ENCODE data around the gene VIPR2. TPM values are rescaled to one million over a fixed set of nuclear protein-coding genes. Genes with fewer than 3 reads are reported as not detected.

Gene VIPR2
- total RNA-seq, 1 donor from 2014 or later = 0.07 TPM

GRCh38 chr7:159066816-159067575 lies 77.7 kb downstream of the VIPR2 start:
- Mint-ChIP-seq H3K27me3 (ENCODE audit: low read depth) (peaks cover 10% of the 10 kb centered on the region), H3K4me3 (ENCODE audit: unreplicated experiment) (no peak overlapping the region), H3K27ac (ENCODE audit: unreplicated experiment) (no peak overlapping the region), H3K4me1 (ENCODE audit: low read depth) (peaks cover 15% of the 10 kb centered on the region), H3K36me3 (ENCODE audit: low read depth) (no peaks in the 10 kb centered on the region), H3K9me3 (ENCODE audit: low read depth) (no peaks in the 10 kb centered on the region)
- DNase-seq (ENCODE audit: low spot score) = no peak
- no peak for TF ChIP-seq CTCF (IDR thresholded peaks at IDR 0.05)

- H3K27me3 Mint-ChIP-seq (ENCODE audit: low read depth) = peaks cover 10% of the 10 kb centered on the region
- H3K27ac Mint-ChIP-seq (ENCODE audit: unreplicated experiment) = no peak overlapping the region
- H3K4me3 Mint-ChIP-seq (ENCODE audit: unreplicated experiment) = no peak overlapping the region
- H3K9me3 Mint-ChIP-seq (ENCODE audit: low read depth) = no peaks in the 10 kb centered on the region
- TF ChIP-seq CTCF (IDR thresholded peaks at IDR 0.05) = no peak
- DNase-seq (ENCODE audit: low spot score) = no peak
- H3K4me1 Mint-ChIP-seq (ENCODE audit: low read depth) = peaks cover 19% of the 10 kb centered on the region
- no peaks in the 10 kb centered on the region for H3K36me3 Mint-ChIP-seq (ENCODE audit: low read depth)
Observed at GRCh38 chr7:159065852-159066480, 78.7 kb downstream of the VIPR2 start.

GRCh38 chr7:159064816-159065510 lies 79.7 kb downstream of the VIPR2 start:
- DNase-seq (ENCODE audit: low spot score) = no peak
- no peak overlapping the region for H3K4me3 Mint-ChIP-seq (ENCODE audit: unreplicated experiment)
- H3K9me3 Mint-ChIP-seq (ENCODE audit: low read depth) = no peaks in the 10 kb centered on the region
- TF ChIP-seq CTCF (IDR thresholded peaks at IDR 0.05) = no peak
- H3K27me3 Mint-ChIP-seq (ENCODE audit: low read depth) = peaks cover 10% of the 10 kb centered on the region
- H3K27ac Mint-ChIP-seq (ENCODE audit: unreplicated experiment) = no peak overlapping the region
- peaks cover 9% of the 10 kb centered on the region for H3K4me1 Mint-ChIP-seq (ENCODE audit: low read depth)
- no peaks in the 10 kb centered on the region for H3K36me3 Mint-ChIP-seq (ENCODE audit: low read depth)

- peaks cover 10% of the 10 kb centered on the region for H3K27me3 Mint-ChIP-seq (ENCODE audit: low read depth)
- H3K4me1 Mint-ChIP-seq (ENCODE audit: low read depth) = peaks cover 4% of the 10 kb centered on the region
- no peaks in the 10 kb centered on the region for H3K9me3 Mint-ChIP-seq (ENCODE audit: low read depth)
- no peak for TF ChIP-seq CTCF (IDR thresholded peaks at IDR 0.05)
- DNase-seq (ENCODE audit: low spot score) = no peak
- H3K4me3 Mint-ChIP-seq (ENCODE audit: unreplicated experiment) = no peak overlapping the region
- no peaks in the 10 kb centered on the region for H3K36me3 Mint-ChIP-seq (ENCODE audit: low read depth)
- H3K27ac Mint-ChIP-seq (ENCODE audit: unreplicated experiment) = no peak overlapping the region
Observed at GRCh38 chr7:159064121-159064815, 80.4 kb downstream of the VIPR2 start.

Measured in chondrocyte (in vitro differentiated cells).